ENCODE results near the gene STAT6. TPM values are rescaled to one million over a fixed set of nuclear protein-coding genes. Genes with fewer than 3 reads are reported as not detected.

The STAT6 gene, protein sequence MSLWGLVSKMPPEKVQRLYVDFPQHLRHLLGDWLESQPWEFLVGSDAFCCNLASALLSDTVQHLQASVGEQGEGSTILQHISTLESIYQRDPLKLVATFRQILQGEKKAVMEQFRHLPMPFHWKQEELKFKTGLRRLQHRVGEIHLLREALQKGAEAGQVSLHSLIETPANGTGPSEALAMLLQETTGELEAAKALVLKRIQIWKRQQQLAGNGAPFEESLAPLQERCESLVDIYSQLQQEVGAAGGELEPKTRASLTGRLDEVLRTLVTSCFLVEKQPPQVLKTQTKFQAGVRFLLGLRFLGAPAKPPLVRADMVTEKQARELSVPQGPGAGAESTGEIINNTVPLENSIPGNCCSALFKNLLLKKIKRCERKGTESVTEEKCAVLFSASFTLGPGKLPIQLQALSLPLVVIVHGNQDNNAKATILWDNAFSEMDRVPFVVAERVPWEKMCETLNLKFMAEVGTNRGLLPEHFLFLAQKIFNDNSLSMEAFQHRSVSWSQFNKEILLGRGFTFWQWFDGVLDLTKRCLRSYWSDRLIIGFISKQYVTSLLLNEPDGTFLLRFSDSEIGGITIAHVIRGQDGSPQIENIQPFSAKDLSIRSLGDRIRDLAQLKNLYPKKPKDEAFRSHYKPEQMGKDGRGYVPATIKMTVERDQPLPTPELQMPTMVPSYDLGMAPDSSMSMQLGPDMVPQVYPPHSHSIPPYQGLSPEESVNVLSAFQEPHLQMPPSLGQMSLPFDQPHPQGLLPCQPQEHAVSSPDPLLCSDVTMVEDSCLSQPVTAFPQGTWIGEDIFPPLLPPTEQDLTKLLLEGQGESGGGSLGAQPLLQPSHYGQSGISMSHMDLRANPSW
- 130 TPM for polyA plus RNA-seq

DNA sequence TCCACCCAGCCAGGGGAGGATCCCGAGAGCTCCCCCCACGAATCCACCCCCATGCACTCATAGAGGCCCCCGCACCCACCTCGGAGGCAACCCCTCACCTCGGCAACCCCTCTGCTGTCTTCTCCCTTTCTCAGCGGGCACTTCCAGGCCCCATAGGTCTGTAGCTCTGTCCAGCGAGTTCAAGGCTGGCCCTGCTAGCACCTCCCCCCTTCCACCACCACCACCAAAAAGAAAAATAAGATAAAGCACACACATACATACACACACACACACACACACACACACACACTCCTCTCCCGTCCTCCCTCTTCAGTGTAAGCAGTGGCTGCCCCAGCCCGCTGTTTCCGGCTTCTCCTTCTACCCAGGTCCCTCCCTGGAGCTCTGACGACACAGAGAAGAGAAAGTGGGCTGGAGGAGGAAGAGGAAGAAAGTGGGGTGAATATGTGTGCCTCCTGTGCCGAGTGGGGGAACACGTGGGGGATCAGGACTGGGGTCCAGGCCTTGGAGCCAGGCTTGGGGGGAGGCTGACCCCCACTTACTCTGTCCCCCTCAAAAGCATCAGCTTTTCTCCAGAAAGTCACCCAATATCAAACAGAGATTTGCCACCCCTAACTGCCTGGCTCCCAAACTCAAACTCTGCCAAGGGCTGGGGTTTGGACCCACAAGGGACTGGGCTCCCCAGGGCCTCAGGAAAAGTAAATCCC, at the start of gene STAT6:
TSS of gene STAT6 (minus strand) at position 332 of the 704 bp plus-strand sequence. CDS start 3,084 bp downstream, outside the sequence.
- no peaks in the 10 kb centered on the region for H3K9me3 Mint-ChIP-seq
- H3K27me3 Mint-ChIP-seq, result no peaks in the 10 kb centered on the region
- peak within 1 kb of the TSS; percentile 93 to 99 (median 98) for H3K27ac Mint-ChIP-seq
- peaks cover 20 to 28% (median 20%) of the 10 kb centered on the region in 3 donors for H3K4me1 Mint-ChIP-seq
- peak within 1 kb of the TSS; percentile 91 to 100 (median 98) for H3K4me3 Mint-ChIP-seq
- H3K36me3 Mint-ChIP-seq, result peaks cover 4% of the 10 kb centered on the region

DNA sequence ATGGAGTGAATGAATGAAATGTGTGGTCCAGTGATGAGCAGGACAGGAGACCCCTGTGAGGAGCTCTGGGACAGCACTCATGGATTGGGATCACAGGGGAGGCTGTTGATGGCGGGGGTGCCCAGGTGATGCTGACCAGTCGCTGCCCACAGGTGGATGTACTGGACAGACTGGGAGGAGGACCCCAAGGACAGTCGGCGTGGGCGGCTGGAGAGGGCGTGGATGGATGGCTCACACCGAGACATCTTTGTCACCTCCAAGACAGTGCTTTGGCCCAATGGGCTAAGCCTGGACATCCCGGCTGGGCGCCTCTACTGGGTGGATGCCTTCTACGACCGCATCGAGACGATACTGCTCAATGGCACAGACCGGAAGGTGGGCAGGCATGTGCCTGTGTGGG, 49.6 kb upstream of the STAT6 start:
- H3K4me1 Mint-ChIP-seq, result peaks cover 0 to 10% (median 5%) of the 10 kb centered on the region in 3 donors
- H3K36me3 Mint-ChIP-seq, result peaks cover 8% of the 10 kb centered on the region
- H3K9me3 Mint-ChIP-seq, result no peaks in the 10 kb centered on the region
- H3K27me3 Mint-ChIP-seq, result peaks cover 17% of the 10 kb centered on the region
- no peak overlapping the region for H3K4me3 Mint-ChIP-seq
- no peak overlapping the region for H3K27ac Mint-ChIP-seq

DNA sequence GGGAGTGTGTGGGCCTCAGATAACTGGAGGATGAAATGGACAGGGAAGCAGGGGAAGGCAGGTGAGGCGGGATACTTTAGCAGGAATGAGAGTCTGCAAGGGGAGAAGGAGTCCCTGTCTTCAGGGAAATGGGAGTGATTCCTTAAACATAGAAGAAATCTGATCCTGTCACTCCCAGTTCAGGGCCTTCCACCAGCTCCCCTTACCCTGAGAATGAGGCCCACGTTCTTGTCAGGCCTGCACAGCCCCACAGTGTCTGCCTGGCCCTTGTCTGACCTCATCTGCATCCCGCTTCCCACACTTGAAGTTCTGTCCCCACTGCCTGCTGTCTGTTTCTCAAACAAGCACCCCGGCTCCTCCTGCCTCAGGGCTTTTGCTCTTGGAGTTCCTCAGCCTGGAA, 48.9 kb upstream of the STAT6 start:
- Mint-ChIP-seq H3K9me3 (no peaks in the 10 kb centered on the region), H3K36me3 (peaks cover 8% of the 10 kb centered on the region), H3K4me1 (peaks cover 0 to 14% (median 5%) of the 10 kb centered on the region in 3 donors), H3K27ac (no peak overlapping the region), H3K4me3 (no peak overlapping the region), H3K27me3 (peaks cover 14% of the 10 kb centered on the region)

DNA sequence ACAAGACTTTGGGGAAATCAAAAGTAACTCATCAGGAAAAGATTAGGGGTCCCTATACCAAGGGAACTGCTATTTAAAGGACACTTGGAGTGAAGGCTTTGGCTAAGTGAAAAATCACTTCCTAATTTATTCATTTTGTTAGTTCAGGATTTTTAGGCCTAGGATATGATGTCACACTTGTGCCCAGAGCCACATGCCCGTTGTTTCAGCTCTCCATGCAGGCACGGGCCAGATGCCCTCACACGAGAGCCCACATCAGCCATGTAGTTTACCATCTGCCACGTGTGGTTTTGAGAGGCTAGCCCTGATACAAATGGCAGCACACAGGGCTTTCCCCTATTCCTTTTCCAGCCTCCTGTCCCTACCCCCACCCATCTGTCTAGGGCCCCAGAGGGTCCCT, 48.1 kb upstream of the STAT6 start:
- Mint-ChIP-seq H3K27me3 (peaks cover 8% of the 10 kb centered on the region), H3K9me3 (no peaks in the 10 kb centered on the region), H3K4me3 (no peak overlapping the region), H3K36me3 (peaks cover 8% of the 10 kb centered on the region), H3K27ac (peak overlapping the region in 1 of 3 donors; percentile 8), H3K4me1 (peaks cover 0 to 16% (median 8%) of the 10 kb centered on the region in 3 donors)

DNA sequence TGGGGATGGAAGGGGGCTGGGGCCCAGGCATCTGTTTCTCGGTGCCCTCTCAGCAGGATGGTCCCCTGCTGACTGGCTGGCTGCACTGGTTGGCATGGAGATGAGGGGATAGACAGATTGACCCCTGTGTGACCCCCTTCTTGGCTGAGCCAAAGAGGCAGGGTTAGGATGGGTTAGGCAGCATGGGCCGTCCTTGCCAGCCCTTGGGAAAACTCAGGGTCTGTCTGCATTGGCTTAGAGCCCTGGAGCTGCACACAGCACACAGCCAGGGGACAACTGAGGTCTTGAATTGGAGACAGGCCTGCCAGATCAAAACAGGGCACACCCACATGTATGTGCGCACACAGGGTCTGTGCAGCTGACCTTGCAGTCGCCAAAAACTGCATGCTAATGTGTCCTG, 47.5 kb upstream of the STAT6 start:
- Mint-ChIP-seq H3K27me3 (peaks cover 8% of the 10 kb centered on the region), H3K4me3 (no peak overlapping the region), H3K27ac (no peak overlapping the region), H3K36me3 (peaks cover 8% of the 10 kb centered on the region), H3K9me3 (no peaks in the 10 kb centered on the region), H3K4me1 (peaks cover 0 to 16% (median 8%) of the 10 kb centered on the region in 3 donors)

DNA sequence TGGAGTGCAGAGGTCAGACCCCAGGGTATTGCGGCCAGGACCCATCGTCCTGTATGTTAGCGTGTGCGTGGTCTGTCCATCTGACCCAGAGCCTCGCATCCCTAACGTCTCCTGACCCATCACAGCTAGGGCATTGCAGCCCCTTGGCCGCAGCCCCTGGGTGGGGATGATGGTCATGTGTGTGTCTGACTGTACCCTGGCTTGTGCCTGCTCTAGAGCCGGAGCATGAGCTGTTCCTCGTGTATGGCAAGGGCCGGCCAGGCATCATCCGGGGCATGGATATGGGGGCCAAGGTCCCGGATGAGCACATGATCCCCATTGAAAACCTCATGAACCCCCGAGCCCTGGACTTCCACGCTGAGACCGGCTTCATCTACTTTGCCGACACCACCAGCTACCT, 47.0 kb upstream of the STAT6 start:
- H3K27me3 Mint-ChIP-seq, result peaks cover 8% of the 10 kb centered on the region
- H3K9me3 Mint-ChIP-seq, result no peaks in the 10 kb centered on the region
- peaks cover 8% of the 10 kb centered on the region for H3K36me3 Mint-ChIP-seq
- H3K27ac Mint-ChIP-seq, result no peak overlapping the region
- H3K4me3 Mint-ChIP-seq, result no peak overlapping the region
- peaks cover 0 to 16% (median 8%) of the 10 kb centered on the region in 3 donors for H3K4me1 Mint-ChIP-seq

DNA sequence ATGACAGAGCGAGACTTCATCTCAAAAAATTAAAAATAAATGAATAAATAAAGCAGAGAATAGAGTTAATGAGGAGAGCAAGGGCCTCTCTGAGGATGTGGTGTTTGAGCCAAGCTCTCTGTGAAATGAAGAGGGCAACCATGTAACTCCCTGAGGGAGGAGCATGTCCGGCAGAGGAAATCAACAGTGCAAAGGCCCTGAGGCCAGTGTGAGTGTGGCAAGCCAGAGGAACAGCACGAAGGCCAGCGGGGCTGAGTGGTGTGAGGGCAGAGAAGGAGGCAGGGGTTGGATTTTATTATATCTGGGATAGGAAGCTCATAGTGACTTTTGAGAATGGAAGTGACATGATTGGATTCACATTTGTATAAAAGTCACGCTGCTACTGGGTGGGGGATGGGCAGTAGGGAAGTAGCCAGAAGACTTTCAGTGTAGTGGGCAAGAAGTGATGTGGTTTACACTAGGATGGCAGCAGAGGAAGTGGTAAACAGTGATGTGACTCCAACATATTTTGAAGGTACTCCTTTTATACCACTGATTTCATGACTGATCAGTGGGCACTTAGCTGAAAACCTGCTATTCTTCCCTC, 46.5 kb upstream of the STAT6 start:
- H3K27ac Mint-ChIP-seq, result no peak overlapping the region
- peaks cover 8% of the 10 kb centered on the region for H3K36me3 Mint-ChIP-seq
- H3K27me3 Mint-ChIP-seq, result peaks cover 8% of the 10 kb centered on the region
- peaks cover 0 to 15% (median 8%) of the 10 kb centered on the region in 3 donors for H3K4me1 Mint-ChIP-seq
- H3K4me3 Mint-ChIP-seq, result no peak overlapping the region
- H3K9me3 Mint-ChIP-seq, result no peaks in the 10 kb centered on the region

DNA sequence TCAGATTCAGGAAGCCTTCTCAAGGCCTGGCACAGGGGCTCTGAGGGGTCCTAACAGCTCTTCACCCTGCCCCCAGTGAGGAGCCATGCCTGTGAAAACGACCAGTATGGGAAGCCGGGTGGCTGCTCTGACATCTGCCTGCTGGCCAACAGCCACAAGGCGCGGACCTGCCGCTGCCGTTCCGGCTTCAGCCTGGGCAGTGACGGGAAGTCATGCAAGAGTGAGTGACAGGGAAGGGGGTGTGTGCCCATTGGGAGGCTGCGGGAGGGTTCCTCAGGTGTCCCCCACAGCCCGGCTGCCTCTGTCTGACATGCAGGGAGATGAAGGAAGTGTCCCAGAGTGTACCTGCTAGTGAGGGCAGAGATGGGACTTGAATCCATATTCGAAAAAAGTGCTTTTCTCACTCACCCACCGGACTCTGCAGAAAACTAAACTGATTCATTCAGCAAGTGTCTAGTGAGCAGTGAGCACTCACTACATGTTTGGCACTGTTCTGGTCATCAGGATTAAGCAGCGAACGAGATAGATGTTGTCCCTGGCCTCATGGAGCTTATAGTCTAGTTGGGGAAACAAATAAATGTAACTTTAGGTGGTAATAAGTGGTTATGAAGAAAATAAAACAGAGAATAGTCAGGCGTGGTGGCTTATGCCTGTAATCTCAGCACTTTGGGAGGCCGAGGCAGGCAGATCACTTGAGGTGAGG, 45.7 kb upstream of the STAT6 start:
- H3K36me3 Mint-ChIP-seq, result peaks cover 8% of the 10 kb centered on the region
- H3K4me1 Mint-ChIP-seq, result peaks cover 0 to 14% (median 8%) of the 10 kb centered on the region in 3 donors
- H3K27me3 Mint-ChIP-seq, result peaks cover 6% of the 10 kb centered on the region
- H3K27ac Mint-ChIP-seq, result no peak overlapping the region
- no peaks in the 10 kb centered on the region for H3K9me3 Mint-ChIP-seq
- H3K4me3 Mint-ChIP-seq, result peak overlapping the region in 1 of 4 donors; percentile 30

DNA sequence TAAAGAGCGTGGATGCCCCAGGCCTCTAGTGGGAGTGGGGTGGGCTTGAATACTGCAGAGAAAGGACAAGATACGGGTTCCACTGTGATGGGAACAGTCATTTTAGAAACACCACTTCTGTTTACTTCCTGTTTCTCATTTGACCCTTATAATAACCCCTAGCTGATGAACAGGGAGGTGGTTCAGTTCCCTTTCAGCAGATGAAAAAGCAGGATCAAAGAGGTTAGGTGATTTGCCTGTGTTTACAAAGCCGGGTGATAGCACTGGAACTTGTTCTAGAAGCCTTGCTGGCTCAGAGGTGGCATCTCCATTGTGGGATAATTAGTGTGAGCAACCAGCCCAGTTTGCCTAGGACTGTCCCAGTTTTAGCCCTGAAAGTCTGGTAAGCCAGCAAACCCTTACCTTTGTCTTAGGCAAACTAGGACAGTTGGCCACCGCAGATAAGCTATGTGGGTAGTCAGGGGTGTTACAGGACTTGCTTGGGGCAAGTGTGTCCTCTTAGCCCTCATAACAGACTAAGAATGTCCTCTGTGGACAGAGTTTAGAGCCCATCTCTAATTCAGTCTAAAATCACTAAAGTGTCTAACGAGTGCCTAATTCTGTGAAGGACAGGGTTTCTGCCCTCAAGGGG, 43.8 kb upstream of the STAT6 start:
- Mint-ChIP-seq H3K36me3 (peaks cover 8% of the 10 kb centered on the region), H3K9me3 (no peaks in the 10 kb centered on the region), H3K4me1 (peaks cover 0 to 14% (median 8%) of the 10 kb centered on the region in 3 donors), H3K27ac (no peak overlapping the region), H3K4me3 (no peak overlapping the region), H3K27me3 (peaks cover 6% of the 10 kb centered on the region)

DNA sequence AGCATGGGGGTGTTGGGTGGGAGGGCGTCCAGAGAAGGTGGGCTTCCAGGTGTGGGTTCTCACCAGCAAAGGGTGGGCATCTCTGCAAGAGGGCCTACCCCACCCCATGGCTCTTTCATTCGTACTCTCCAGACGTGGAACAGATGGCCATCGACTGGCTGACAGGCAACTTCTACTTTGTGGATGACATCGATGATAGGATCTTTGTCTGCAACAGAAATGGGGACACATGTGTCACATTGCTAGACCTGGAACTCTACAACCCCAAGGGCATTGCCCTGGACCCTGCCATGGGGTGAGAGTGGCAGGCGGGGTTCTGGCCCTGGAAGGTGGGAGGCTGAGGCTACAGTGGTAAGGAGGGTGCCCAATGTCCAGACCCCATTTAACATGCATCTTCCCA, 42.9 kb upstream of the STAT6 start:
- peaks cover 6% of the 10 kb centered on the region for H3K36me3 Mint-ChIP-seq
- H3K4me3 Mint-ChIP-seq, result no peak overlapping the region
- no peak overlapping the region for H3K27ac Mint-ChIP-seq
- no peaks in the 10 kb centered on the region for H3K9me3 Mint-ChIP-seq
- peaks cover 0 to 13% (median 8%) of the 10 kb centered on the region in 3 donors for H3K4me1 Mint-ChIP-seq
- H3K27me3 Mint-ChIP-seq, result peaks cover 6% of the 10 kb centered on the region

DNA sequence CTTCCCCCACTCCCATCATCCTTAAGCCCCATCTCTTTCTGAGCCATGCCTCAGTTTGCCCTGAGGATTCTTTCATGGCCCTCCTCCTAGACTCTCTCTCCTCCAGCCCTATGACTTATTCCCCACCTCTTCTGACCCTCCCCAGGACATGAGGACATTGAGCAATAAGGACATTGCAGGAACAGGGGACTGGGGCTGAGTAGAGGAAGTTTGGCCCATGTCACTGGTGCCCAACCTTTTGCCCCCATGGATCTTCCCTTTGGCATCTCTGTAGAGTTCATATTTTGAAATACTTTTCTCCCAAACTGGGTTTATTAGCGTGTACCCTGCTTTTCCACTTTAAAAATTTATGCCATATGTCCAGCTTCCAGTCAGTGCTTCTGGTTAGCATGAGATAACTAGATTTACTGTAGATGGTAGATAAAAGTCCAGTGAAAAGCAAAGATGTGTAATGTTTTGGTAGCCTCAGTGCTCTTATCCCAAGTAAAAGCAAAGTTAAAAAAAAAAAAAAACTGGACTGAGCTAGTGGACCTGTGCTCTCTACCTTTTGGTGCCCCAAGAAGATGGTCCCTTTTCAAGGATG, 42.3 kb upstream of the STAT6 start:
- no peaks in the 10 kb centered on the region for H3K9me3 Mint-ChIP-seq
- H3K36me3 Mint-ChIP-seq, result peaks cover 7% of the 10 kb centered on the region
- no peak overlapping the region for H3K4me3 Mint-ChIP-seq
- H3K27ac Mint-ChIP-seq, result no peak overlapping the region
- H3K4me1 Mint-ChIP-seq, result peaks cover 0 to 13% (median 8%) of the 10 kb centered on the region in 3 donors
- peaks cover 6% of the 10 kb centered on the region for H3K27me3 Mint-ChIP-seq

DNA sequence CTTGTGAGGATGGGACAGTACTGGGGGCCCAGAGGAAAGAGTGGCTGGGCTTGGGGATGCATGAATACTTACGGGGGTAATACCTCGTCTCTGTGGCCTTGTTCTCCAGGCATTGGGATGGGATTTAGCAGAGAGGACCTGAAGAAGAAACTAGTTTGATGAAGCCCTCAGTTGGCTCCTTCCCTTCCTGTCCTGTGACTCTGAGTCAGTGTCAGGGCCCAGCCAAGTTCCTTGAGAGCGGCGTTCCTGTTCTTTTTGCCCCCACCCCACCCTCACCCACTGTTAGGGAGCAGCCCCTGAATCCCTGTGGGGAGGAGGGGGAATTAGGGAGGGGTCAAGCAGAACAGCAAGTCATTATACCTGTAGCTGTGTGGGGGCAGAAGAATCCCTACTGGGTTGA, 41.5 kb upstream of the STAT6 start:
- Mint-ChIP-seq H3K9me3 (no peaks in the 10 kb centered on the region), H3K4me1 (peaks cover 0 to 9% (median 4%) of the 10 kb centered on the region in 3 donors), H3K36me3 (peaks cover 4% of the 10 kb centered on the region), H3K4me3 (no peak overlapping the region), H3K27me3 (peaks cover 2% of the 10 kb centered on the region), H3K27ac (no peak overlapping the region)

Measured in IgD-negative memory B cell (primary cell).